Neural cell (in vitro differentiated cells): ENCODE data around the gene SLC36A4.
"Not testable (repeated sequence)": the region's sequence is repeated elsewhere in the genome, so short reads cannot be mapped to it uniquely, and the experiment has no call there.

Source experiments
- EP300 ChIP-seq: fragments of 450-650 bp; conservative IDR thresholded peaks from 2 replicates; pipeline ENCODE4 v1.6.1; 2014; ENCODE audit warnings: antibody characterized with exemption, mild to moderate bottlenecking, moderate library complexity; ENCODE audit not compliant: poor library complexity, severe bottlenecking
- EZH2 ChIP-seq: fragments of 200-600, 300-800 bp; shearing (Covaris generic), sonication (generic); IDR thresholded peaks from 2 replicates; pipeline ENCODE4 v1.6.1; 2014; ENCODE audit warnings: antibody characterized with exemption, low read length, borderline replicate concordance, mild to moderate bottlenecking; ENCODE audit not compliant: insufficient read depth, poor library complexity, severe bottlenecking
- MXI1 ChIP-seq: fragments of 450-650 bp; conservative IDR thresholded peaks from 2 replicates; pipeline ENCODE4 v1.6.1; 2014; ENCODE audit warnings: antibody characterized with exemption, mild to moderate bottlenecking; ENCODE audit not compliant: poor library complexity, severe bottlenecking
- POLR2AphosphoS5 ChIP-seq: IDR thresholded peaks from 2 replicates; pipeline ENCODE4 v1.6.1; 2012
- RAD21 ChIP-seq: fragments of 450-650 bp; conservative IDR thresholded peaks from 2 replicates; pipeline ENCODE4 v1.6.1; 2014; ENCODE audit warnings: antibody characterized with exemption, mild to moderate bottlenecking, moderate library complexity
- SMC3 ChIP-seq: fragments of 450-650 bp; conservative IDR thresholded peaks from 2 replicates; pipeline ENCODE4 v1.6.1; 2014; ENCODE audit warnings: antibody characterized with exemption, mild to moderate bottlenecking, moderate library complexity; ENCODE audit not compliant: poor library complexity
- TAF1 ChIP-seq: IDR thresholded peaks from 2 replicates; pipeline ENCODE4 v1.6.1; 2012; ENCODE audit warnings: low read depth
- TF ChIP-seq, protein P1 (sequence below): fragments of 450-650 bp; IDR thresholded peaks from 2 replicates; pipeline ENCODE4 v1.5.1; 2014; ENCODE audit warnings: antibody characterized with exemption, mild to moderate bottlenecking, moderate library complexity; ENCODE audit not compliant: poor library complexity, severe bottlenecking
- TF ChIP-seq, protein P2 (sequence below): IDR thresholded peaks from 2 replicates; pipeline ENCODE4 v1.6.1; 2012; ENCODE audit warnings: borderline replicate concordance

DNA sequence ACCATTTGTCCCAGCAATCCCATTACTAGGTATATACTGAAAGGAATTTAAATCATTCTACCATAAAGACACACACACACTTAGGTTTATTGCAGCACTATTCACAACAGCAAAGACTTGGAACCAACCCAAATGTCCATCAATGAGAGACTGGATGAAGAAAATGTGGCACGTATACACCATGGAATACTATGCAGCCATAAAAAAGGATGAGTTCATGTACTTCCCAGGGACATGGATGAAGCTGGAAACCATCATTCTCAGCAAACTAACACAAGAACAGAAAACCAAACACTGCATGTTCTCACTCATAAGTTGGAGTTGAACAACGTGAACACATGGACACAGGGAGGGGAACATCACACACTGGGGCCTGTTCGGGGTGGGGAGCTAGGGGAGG, 49.0 kb upstream of the SLC36A4 start:
- TF ChIP-seq, protein P1, sequence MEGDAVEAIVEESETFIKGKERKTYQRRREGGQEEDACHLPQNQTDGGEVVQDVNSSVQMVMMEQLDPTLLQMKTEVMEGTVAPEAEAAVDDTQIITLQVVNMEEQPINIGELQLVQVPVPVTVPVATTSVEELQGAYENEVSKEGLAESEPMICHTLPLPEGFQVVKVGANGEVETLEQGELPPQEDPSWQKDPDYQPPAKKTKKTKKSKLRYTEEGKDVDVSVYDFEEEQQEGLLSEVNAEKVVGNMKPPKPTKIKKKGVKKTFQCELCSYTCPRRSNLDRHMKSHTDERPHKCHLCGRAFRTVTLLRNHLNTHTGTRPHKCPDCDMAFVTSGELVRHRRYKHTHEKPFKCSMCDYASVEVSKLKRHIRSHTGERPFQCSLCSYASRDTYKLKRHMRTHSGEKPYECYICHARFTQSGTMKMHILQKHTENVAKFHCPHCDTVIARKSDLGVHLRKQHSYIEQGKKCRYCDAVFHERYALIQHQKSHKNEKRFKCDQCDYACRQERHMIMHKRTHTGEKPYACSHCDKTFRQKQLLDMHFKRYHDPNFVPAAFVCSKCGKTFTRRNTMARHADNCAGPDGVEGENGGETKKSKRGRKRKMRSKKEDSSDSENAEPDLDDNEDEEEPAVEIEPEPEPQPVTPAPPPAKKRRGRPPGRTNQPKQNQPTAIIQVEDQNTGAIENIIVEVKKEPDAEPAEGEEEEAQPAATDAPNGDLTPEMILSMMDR = not testable (repeated sequence)
- not testable (repeated sequence) for TF ChIP-seq POLR2AphosphoS5, EZH2, RAD21, EP300, TAF1, SMC3, MXI1
- TF ChIP-seq, protein P2, sequence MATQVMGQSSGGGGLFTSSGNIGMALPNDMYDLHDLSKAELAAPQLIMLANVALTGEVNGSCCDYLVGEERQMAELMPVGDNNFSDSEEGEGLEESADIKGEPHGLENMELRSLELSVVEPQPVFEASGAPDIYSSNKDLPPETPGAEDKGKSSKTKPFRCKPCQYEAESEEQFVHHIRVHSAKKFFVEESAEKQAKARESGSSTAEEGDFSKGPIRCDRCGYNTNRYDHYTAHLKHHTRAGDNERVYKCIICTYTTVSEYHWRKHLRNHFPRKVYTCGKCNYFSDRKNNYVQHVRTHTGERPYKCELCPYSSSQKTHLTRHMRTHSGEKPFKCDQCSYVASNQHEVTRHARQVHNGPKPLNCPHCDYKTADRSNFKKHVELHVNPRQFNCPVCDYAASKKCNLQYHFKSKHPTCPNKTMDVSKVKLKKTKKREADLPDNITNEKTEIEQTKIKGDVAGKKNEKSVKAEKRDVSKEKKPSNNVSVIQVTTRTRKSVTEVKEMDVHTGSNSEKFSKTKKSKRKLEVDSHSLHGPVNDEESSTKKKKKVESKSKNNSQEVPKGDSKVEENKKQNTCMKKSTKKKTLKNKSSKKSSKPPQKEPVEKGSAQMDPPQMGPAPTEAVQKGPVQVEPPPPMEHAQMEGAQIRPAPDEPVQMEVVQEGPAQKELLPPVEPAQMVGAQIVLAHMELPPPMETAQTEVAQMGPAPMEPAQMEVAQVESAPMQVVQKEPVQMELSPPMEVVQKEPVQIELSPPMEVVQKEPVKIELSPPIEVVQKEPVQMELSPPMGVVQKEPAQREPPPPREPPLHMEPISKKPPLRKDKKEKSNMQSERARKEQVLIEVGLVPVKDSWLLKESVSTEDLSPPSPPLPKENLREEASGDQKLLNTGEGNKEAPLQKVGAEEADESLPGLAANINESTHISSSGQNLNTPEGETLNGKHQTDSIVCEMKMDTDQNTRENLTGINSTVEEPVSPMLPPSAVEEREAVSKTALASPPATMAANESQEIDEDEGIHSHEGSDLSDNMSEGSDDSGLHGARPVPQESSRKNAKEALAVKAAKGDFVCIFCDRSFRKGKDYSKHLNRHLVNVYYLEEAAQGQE = not testable (repeated sequence)
